GM12864 (cell line): ENCODE measurements around the gene TCEAL3.
"Not testable (repeated sequence)": the region's sequence is repeated elsewhere in the genome, so short reads cannot be mapped to it uniquely, and the experiment has no call there.

ENCODE experiments used
- DNase-seq: peaks from one replicate; pipeline ENCODE4 v3.0.0-alpha.2; 2011; ENCODE audit warnings: low read depth
- H3K4me3 ChIP-seq: 2 replicates; pipeline ENCODE4 v1.5.1; 2011; ENCODE audit warnings: mild to moderate bottlenecking, low read depth, low read length, control low read depth
- TF ChIP-seq, protein P1 (sequence below): IDR thresholded peaks from 2 replicates; pipeline ENCODE4 v1.5.1; 2011; ENCODE audit warnings: low read depth, mild to moderate bottlenecking, moderate library complexity, low read length, control low read depth, inconsistent platforms; ENCODE audit errors: missing control alignments

TCEAL3 gene

DNA sequence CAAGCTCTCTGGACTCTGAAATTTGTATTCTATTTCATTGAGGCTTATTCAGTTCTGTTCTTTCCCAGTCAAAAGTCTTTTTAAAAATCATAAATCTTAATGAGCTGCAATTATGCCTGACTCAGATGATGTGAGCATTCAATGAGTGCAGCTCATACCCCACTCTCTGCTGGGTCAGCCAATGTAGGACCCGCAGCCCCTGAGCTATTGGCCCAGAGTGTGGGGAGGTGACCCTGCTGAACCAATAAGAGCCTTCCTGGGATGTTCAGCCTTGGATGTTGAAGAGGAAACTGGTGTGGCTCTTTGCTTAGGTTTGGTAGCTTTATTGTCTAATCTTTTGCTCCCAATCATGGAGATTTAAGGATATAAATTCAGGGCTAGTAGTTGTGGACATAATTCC, 34.6 kb upstream of the TCEAL3 start:
- no peak for DNase-seq
- TF ChIP-seq, protein P1, sequence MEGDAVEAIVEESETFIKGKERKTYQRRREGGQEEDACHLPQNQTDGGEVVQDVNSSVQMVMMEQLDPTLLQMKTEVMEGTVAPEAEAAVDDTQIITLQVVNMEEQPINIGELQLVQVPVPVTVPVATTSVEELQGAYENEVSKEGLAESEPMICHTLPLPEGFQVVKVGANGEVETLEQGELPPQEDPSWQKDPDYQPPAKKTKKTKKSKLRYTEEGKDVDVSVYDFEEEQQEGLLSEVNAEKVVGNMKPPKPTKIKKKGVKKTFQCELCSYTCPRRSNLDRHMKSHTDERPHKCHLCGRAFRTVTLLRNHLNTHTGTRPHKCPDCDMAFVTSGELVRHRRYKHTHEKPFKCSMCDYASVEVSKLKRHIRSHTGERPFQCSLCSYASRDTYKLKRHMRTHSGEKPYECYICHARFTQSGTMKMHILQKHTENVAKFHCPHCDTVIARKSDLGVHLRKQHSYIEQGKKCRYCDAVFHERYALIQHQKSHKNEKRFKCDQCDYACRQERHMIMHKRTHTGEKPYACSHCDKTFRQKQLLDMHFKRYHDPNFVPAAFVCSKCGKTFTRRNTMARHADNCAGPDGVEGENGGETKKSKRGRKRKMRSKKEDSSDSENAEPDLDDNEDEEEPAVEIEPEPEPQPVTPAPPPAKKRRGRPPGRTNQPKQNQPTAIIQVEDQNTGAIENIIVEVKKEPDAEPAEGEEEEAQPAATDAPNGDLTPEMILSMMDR, result no peak
- no peak overlapping the region for H3K4me3 ChIP-seq

DNA sequence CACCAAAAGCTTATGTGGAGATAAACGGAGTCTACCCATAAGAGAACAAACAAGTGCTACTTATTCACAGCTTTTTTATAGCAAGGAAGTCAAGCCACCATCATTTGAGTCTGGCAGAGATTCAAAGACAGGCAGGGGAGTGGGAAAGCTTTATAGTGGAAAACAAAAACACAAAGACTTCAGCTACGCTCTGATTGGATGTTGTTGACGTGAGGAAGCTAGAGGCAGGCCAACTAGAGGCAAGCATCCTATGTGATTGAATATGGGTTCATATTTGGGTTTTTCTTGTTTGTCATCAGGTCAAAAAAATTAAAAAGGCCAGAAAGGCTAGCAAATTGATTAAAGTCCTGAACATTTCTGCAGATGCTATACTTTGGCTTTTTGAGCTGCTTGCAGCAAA, 23.2 kb upstream of the TCEAL3 start:
- DNase-seq, result no peak
- no peak overlapping the region for H3K4me3 ChIP-seq
- TF ChIP-seq, protein P1, result no peak

DNA sequence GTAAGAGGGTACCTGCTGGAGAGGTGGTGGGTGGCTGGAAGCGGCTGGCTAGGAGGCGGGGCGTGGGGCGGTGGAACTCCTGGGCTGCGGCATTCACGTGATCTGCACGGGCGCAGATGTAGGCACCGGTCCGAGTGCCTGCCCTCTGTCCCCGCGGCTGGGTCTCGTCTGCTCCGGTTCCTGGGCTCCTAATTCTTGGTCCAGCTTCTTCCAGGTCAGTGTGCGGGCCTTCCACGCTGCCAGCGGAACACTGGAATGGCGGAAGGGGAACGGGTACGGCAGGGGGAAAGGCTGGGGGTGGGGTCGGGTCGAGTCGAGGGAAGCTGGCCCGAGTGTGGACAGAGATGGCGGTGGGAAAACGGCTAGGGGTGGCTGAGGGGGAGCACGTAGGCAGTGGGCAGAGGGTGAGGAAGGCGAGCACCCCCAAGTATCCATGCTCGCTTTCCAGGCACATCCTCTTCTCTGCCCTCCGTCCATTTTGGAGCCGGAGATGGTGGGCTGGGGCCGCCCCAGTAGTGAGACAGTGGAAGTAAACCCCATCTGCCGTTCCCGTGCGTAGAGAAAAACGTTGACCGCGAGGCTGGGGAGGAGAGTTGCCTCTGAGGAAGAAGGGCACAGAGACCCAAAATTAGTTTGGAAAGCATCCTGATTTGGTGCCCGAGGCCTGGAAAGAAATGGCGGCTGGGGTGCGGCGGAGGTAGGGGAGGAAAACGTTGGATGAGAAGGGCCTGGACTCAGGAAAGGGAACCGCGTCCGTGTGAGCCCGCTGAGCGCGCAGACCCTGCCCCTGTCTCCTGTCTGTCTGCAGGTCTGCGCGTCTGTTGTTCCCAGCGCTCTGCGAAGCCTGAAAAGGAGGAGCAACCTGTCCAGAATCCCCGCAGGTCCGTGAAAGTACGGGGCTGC, 22.1 kb upstream of the TCEAL3 start, which contains the start of gene TCEAL4:
Gene TCEAL4, plus strand, starts transcription at position 105 of the 903 bp plus-strand sequence. CDS start 1,161 bp downstream, outside the sequence.
- H3K4me3 ChIP-seq, result peak within 1 kb of the TSS; percentile 87
- TF ChIP-seq, protein P1, result no peak
- DNase-seq, result no peak

DNA sequence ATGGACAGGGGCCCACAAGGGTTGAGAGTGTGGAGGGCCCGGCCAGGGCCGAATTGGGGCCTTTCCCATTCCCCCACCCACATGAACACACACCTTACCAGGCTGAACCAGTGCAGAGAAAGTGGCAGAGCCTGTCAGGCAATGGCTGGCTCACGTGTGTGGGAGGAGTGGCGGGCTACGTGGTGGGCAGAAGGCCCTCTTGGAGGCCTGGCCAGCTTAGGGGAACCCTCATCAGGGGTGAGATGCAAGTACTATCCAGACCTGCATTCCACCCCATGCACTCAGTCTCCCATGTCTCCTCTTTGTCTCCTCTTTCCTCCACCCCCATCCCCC, 21.5 kb upstream of the TCEAL3 start:
- no peak for DNase-seq
- H3K4me3 ChIP-seq, result peak overlapping the region; percentile 87
- TF ChIP-seq, protein P1, result no peak

DNA sequence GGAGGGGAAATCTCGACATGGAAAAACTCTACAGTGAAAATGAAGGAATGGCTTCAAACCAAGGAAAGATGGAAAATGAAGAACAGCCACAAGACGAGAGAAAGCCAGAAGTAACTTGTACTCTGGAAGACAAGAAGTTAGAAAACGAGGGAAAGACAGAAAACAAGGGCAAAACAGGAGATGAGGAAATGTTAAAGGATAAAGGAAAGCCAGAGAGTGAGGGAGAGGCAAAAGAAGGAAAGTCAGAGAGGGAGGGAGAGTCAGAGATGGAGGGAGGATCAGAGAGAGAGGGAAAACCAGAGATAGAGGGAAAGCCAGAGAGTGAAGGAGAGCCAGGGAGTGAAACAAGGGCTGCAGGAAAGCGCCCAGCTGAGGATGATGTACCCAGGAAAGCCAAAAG, 21.1 kb upstream of the TCEAL3 start:
- TF ChIP-seq, protein P1, result no peak
- H3K4me3 ChIP-seq, result peak overlapping the region; percentile 87; the same call in 1 of the 2 replicates

DNA sequence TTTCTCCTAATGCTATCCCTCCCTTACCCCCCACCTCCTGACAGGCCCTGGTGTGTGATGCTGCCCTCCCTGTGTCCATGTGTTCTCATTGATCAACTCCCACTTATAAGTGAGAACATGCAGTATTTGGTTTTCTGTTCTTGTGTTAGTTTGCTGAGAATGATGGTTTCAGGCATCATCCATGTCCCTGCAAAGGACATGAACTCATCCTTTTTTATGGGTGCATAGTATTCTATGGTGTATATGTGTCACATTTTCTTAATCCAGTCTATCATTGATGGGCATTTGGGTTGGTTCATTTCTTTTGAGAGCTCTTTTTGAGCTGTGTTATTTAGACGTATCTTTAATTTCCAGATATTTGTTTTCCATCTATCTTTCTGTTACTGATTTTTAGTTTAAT, 15.5 kb upstream of the TCEAL3 start:
- H3K4me3 ChIP-seq, DNase-seq: not testable (repeated sequence)

More for the DNA sequence above, 21.1 kb upstream of the TCEAL3 start:
- no peak for DNase-seq

DNA sequence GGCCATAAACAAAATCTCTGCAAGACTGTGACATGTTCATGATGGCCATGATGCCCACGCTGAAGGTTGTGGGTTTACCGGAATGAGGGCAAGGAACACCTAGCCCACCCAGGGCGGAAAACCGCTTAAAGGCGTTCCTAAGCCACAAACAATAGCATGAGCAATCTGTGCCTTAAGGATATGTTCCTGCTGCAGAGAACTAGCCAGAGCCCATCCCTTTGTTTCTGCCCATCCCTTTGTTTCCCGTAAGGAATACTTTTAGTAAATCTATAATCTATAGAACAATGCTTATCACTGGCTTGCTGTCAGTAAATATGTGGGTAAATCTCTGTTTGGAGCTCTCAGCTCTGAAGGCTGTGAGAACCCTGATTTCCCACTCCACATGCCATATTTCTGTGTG, 12.6 kb upstream of the TCEAL3 start:
- not testable (repeated sequence) for H3K4me3 ChIP-seq, DNase-seq
